Stimulated activated CD8-positive, alpha-beta memory T cell treated with anti-CD3 and anti-CD28 coated beads, Interleukin-15, amount 100 ng/mL, for 24 hours (primary cell): ENCODE measurements around the gene VCPKMT.
"Not testable (repeated sequence)": the region's sequence is repeated elsewhere in the genome, so short reads cannot be mapped to it uniquely, and the experiment has no call there.

Experiments used
- DNase-seq: peaks from one replicate; pipeline ENCODE4 v3.0.0-alpha.2; 2020; ENCODE audit warnings: low read depth

VCPKMT gene

GRCh38 chr14:50092006-50092555 is 24.3 kb downstream of the VCPKMT start:
- no peak for DNase-seq

GRCh38 chr14:50091240-50091913 is 25.0 kb downstream of the VCPKMT start:
- DNase-seq: no peak

- DNase-seq: no peak
Measured at GRCh38 chr14:50089208-50089607, 27.2 kb downstream of the VCPKMT start.

- no peak for DNase-seq
Measured at GRCh38 chr14:50088731-50089130, 27.6 kb downstream of the VCPKMT start.

DNA sequence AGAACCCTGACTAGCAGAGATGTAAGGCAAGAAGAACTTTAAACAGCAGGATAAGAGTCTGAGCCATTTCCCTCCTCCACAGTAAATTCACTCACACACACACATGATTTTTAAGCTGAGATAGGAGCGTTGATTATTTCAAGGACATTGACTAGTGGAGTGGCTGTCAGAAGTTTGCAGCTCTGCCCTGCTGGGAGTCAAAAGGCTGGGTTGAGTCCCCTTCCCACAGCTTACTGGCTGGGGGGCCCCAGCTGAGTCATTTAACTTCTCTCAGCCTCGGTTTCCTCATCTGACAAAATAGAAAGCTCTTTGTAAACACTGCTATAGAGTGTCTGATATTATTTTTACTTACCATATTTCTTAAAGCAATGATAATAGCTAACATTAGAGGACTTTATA is 28.3 kb downstream of the VCPKMT start:
- DNase-seq: no peak

DNA sequence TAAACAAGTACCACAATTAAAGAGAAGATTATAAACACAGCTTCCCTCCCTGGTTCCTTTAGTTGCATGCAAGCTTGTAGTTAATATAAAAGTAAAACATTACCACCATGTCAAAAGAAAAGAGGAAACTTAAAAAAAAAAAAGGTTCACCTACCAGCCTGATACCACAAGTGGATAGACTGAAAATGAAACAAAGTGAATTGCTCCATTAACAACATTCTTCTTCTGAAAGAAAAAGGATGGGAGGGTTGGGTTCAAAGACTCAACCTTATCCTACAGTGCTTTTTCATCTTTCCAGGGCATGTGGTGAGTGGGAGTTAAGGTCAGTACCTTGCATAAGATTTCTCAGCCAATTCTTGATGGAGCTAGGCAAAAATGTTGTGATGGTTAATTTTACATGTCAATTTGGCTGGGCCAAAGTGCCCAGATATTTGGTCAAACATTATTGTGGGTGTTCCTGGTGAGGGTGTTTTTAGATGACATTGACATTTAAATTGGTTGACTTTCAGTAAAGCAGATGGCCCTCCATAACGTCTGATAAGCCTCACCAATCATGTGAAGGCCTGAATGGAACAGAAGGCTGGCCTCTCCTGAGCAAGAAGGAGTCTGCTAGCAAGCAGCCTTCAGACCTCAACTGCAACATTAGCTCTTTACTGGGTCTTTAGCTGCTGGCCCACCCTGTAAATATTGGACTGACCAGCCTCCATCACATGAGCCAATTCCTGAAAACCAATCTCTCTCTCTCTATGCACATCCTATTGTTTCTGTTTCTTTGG is 28.8 kb downstream of the VCPKMT start:
- DNase-seq: no peak

DNA sequence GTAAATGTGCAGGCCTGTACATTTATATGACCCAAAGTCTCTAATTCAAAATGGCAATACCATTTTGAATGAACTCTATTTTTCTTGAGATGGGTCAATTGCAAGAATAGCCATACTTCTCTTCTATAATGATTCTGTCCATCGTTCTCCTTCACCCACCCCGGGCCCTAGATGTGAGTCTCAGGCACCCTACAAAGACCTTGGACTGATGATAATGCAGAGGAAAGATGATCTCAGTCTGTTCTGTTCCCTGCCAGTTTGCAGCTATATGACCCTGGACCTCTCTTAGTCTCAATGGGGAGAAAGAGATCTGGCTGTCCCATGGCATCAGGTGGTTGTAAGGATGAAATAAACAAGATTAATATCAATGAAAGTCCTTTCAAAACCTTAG is 30.1 kb downstream of the VCPKMT start:
- no peak for DNase-seq

GRCh38 chr14:50085570-50086320 is 30.6 kb downstream of the VCPKMT start:
- no peak for DNase-seq

GRCh38 chr14:50084666-50085065 is 31.7 kb downstream of the VCPKMT start:
- no peak for DNase-seq

GRCh38 chr14:50083467-50084337 is 32.7 kb downstream of the VCPKMT start:
- no peak for DNase-seq

DNA sequence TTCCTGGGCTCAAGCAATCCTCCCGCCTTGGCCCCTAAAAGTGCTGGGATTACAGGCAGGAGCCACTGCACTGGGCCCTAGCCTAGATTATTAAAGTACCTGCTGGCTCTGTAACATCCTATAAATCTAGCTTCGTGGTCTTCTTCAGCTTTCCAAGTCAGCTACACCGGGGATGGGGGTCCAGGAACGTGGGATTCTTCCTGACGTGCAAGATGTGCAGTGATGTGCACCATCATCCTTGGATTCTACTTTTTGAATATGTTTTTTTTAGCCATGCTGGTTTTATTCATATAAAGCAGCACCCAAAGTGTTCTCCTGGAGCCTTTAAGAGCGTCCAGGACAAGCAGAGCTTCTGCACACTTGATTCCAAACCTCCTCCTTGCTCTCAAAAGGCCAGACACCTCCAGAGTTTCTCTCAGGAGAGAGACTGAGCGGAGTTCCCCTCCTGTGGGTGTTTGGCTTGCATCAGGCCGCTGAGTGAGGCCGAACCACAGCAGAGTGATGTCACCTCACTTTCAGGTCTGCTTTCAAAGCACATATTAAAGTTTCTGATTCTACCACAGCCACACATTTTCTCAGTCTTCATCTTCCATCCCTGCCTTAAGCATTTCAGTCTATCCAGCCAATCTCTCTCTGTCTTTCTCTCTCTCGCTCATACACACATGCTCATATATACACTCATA is 33.4 kb downstream of the VCPKMT start:
- DNase-seq: no peak

DNA sequence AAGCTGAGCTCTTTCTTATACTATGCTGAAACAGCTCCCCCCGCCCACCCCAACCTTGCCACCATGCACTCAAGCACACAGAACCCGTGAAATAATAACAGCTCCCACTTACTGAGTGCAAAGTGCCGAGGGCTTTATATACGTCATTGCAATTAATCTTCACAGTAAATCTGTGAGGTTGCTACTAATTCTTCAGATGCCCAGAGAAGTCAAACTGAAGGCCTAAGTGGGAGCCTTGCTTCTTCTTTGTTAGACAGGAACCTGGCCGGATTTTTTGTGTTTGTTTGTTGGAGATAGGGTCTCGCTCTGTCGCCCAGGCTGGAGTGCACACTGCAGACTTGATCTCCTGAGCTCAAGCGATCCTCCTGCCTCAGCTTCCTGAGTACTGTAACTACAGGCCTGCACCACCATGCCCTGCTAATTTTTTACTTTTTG is 34.0 kb downstream of the VCPKMT start:
- DNase-seq: no peak

DNA sequence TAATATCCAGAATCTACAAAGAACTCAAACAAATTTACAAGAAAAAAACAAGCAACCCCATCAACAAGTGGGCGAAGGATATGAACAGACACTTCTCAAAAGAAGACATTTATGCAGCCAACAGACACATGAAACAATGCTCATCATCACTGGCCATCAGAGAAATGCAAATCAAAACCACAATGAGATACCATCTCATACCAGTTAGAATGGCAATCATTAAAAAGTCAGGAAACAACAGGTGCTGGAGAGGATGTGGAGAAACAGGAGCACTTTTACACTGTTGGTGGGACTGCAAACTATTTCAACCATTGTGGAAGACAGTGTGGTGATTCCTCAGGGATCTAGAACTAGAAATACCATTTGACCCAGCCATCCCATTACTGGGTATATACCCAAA is 37.3 kb downstream of the VCPKMT start:
- DNase-seq: not testable (repeated sequence)

DNA sequence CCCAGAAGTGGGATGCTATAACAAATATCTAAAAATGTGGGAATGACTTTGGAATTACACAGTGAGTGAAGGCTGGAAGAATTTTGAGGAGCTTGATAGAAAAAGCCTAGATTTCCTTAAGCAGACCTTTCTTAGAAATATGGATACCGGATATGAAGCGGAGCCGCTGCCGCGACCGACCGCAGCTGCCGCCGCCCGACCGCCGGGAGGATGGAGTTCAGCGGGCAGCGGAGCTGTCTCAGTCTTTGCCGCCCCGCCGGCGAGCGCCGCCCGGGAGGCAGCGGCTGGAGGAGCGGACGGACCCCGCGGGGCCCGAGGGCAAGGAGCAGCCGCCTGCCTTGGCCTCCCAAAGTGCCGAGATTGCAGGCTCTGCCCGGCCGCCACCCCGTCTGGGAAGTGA is 42.7 kb downstream of the VCPKMT start:
- not testable (repeated sequence) for DNase-seq

GRCh38 chr14:50072395-50072794 is 44.0 kb downstream of the VCPKMT start:
- no peak for DNase-seq

DNA sequence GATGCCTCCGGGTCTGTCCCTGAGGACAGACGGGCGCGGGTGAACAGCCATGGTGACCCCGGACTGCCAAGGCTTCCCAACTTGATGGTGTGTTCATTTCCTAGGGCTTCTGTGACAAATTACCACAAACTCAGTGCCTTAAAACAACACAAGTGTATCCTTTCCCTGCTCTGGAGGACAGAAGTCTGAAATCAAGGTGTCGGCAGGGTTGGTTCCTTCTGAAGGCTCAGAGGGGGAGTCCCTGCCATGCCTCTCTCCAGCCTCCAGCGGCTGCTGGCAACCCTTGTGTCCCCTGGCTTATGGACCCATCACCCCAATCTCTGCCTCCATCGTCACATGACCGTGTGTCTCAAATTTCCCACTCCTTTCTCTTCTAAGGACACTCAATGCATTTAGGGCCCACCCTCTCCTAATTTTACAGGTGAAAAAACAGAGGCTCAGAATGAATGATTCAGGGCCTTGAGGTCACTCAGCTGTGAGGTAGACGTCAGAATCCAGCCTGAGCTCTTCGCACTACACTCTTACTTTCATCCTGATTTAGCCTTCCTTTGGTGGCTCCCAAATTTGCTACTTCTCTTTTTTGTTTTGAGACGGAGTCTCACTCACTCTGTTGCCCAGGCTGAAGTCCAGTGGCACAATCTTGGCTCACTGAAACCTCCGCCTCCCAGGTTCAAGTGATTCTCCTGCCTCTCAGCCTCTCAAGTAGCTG is 45.4 kb downstream of the VCPKMT start:
- no peak for DNase-seq

GRCh38 chr14:50070230-50070629 is 46.1 kb downstream of the VCPKMT start:
- no peak for DNase-seq

- no peak for DNase-seq
Measured at GRCh38 chr14:50069325-50069724, 47.0 kb downstream of the VCPKMT start.

DNA sequence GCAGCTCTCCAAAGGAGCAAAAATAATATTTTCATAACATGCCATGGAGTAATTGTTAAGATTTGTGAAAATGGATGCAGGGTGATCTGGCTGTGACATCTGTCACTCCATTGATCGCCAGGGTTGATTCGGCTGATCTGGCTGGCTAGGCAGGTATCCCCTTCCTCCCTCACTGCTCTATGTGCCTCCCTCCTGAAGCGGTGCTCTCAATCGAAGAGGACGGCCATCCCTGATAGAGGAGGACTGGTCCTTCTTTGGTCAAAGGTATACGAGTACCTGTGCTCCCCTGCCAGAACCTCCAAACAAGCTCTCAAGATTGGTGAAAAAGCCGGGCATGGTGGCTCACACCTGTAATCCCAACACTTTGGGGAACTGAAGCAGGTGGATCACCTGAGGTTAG is 47.9 kb downstream of the VCPKMT start:
- no peak for DNase-seq

GRCh38 chr14:50067723-50068495 is 48.5 kb downstream of the VCPKMT start:
- no peak for DNase-seq
